Breast epithelium (tissue), 3 donors: ENCODE data around the gene TUBB2B.

Experiments used
- CTCF ChIP-seq, 3 donors: fragments of 450-650 bp; IDR thresholded peaks; one replicate each; pipeline ENCODE4 v1.5.1; 2016 to 2017; ENCODE audit warnings: antibody characterized with exemption in 3 of 3, mild to moderate bottlenecking in 3 of 3, moderate library complexity in 3 of 3
- POLR2A ChIP-seq: fragments of 450-650 bp; IDR thresholded peaks from one replicate; pipeline ENCODE4 v1.6.1; 2016; ENCODE audit warnings: antibody characterized with exemption, mild to moderate bottlenecking, moderate library complexity
- POLR2AphosphoS5 ChIP-seq, 3 donors: sonication (generic); formaldehyde crosslinking; IDR thresholded peaks; one replicate each; pipeline ENCODE4 v1.6.1; 2017; ENCODE audit warnings: antibody characterized with exemption in 3 of 3

- TF ChIP-seq CTCF (IDR thresholded peaks at IDR 0.05) = no peak
- no peak for TF ChIP-seq POLR2AphosphoS5 (IDR thresholded peaks at IDR 0.05)
- no peak for TF ChIP-seq POLR2A
Measured at GRCh38 chr6:3233904-3234303, 6.5 kb upstream of the TUBB2B start.
